HCT116 (cell line): ENCODE results near the gene TSC2. TPM values are rescaled to one million over a fixed set of nuclear protein-coding genes. Genes with fewer than 3 reads are reported as not detected.

Source experiments
- ATAC-seq: fragments of 200-7000 bp; cut with Tn5 transposase; 2 replicates; pipeline ENCODE4 v1.9.1; 2020; ENCODE audit warnings: mild to moderate bottlenecking, moderate library complexity
- BruUV-seq: library from RNA; stranded (reverse); fragments of 400-500 nt; replicated peaks from 2 replicates; lab custom pipeline; 2021; lab: Mats Ljungman, UMichigan
- CTCF ChIA-PET: fragments of 300-600 bp; sonication (Branson Sonifier 250); formaldehyde crosslinking; loops from one replicate; lab custom pipeline; 2021; ENCODE audit warnings: antibody characterized with exemption; lab: Charles Lee
- POLR2A ChIA-PET: fragments of 300-600, 350-600 bp; sonication (Branson Sonifier 250); formaldehyde crosslinking; loops from one replicate; lab custom pipeline; 2021; ENCODE audit warnings: antibody characterized with exemption; lab: Charles Lee
- RAD21 ChIA-PET, 2 experiments: fragments of 300-600 bp; sonication (Branson Sonifier 250); formaldehyde crosslinking; loops; one replicate each; lab custom pipeline; 2023; ENCODE audit warnings: low total read pairs in 2 of 2; ENCODE audit not compliant: uncharacterized antibody in 2 of 2, unreplicated experiment in 2 of 2, low non-redundant PET in 1 of 2; lab: Charles Lee
- DNase-seq: peaks from one replicate; pipeline ENCODE4 v3.0.0-alpha.2; 2010; ENCODE audit warnings: low read depth, low spot score
- H2AFZ ChIP-seq: fragments of 200-600 bp; shearing (Covaris generic), sonication (generic); 2 replicates; pipeline ENCODE4 v1.6.1; 2017; ENCODE audit warnings: low read depth, mixed run types, mixed read lengths, antibody characterized with exemption, low read length; ENCODE audit not compliant: poor library complexity, severe bottlenecking
- H3K27ac ChIP-seq: 2 replicates; pipeline ENCODE4 v1.5.1; 2012; ENCODE audit warnings: low read depth, low read length
- H3K27me3 ChIP-seq: fragments of 200-600 bp; sonication (generic); 2 replicates; pipeline ENCODE4 v1.6.1; 2016; ENCODE audit warnings: mixed run types, low read length, mixed read lengths; ENCODE audit not compliant: insufficient read depth
- H3K36me3 ChIP-seq, 2 experiments: fragments of 200-500 bp in 1 of 2; fragments of 200-600 bp in 1 of 2; sonication (Bioruptor generic) in 1 of 2; sonication (generic) in 1 of 2; 2 replicates each; pipeline versions ENCODE4 v1.5.1 to v1.6.1; 2014 to 2016; ENCODE audit warnings: low read length in 2 of 2, inconsistent platforms in 1 of 2, mixed read lengths in 1 of 2, mixed run types in 1 of 2; ENCODE audit not compliant: insufficient read depth in 2 of 2, control insufficient read depth in 1 of 2
- H3K4me1 ChIP-seq, 2 experiments: fragments of 200-600 bp in 1 of 2; sonication (generic) in 1 of 2; 2 replicates each; pipeline versions ENCODE4 v1.5.1 to v1.6.1; 2012 to 2017; ENCODE audit warnings: low read length in 2 of 2, inconsistent platforms in 1 of 2, mild to moderate bottlenecking in 1 of 2, mixed read lengths in 1 of 2, mixed run types in 1 of 2, moderate library complexity in 1 of 2; ENCODE audit not compliant: insufficient read depth in 2 of 2, control insufficient read depth in 1 of 2
- H3K4me2 ChIP-seq: fragments of 200-600 bp; sonication (generic); 2 replicates; pipeline ENCODE4 v1.6.1; 2017; ENCODE audit warnings: mixed run types, low read length, mixed read lengths
- H3K4me3 ChIP-seq, 2 experiments: fragments of 200-600 bp in 1 of 2; sonication (generic) in 1 of 2; replicated peaks in 1 of 2; 2 replicates each; pipeline ENCODE4 v1.5.1; 2011 to 2016; ENCODE audit warnings: low read length in 2 of 2, control low read depth in 1 of 2, low read depth in 1 of 2, mild to moderate bottlenecking in 1 of 2, mixed read lengths in 1 of 2, mixed run types in 1 of 2
- H3K79me2 ChIP-seq: fragments of 200-600 bp; sonication (generic); 2 replicates; pipeline ENCODE4 v1.6.1; 2017; ENCODE audit warnings: mild to moderate bottlenecking, mixed run types, low read length, moderate library complexity, mixed read lengths; ENCODE audit not compliant: insufficient read depth
- H3K9ac ChIP-seq: fragments of 200-600 bp; sonication (generic); 2 replicates; pipeline ENCODE4 v1.6.1; 2016; ENCODE audit warnings: low read length, mixed read lengths
- H3K9me2 ChIP-seq: fragments of 200-600 bp; sonication (generic), shearing (Covaris generic); 2 replicates; pipeline ENCODE4 v1.6.1; 2017; ENCODE audit warnings: mixed run types, mild to moderate bottlenecking, moderate library complexity; ENCODE audit not compliant: insufficient read depth
- H3K9me3 ChIP-seq, 2 experiments: fragments of 200-500 bp in 1 of 2; fragments of 200-600 bp in 1 of 2; sonication (Bioruptor generic) in 1 of 2; sonication (generic) in 1 of 2; 2 replicates each; pipeline ENCODE4 v1.6.1; 2014 to 2017; ENCODE audit warnings: low read length in 2 of 2, mixed read lengths in 2 of 2, inconsistent platforms in 1 of 2, low read depth in 1 of 2, mild to moderate bottlenecking in 1 of 2, mixed run types in 1 of 2, moderate library complexity in 1 of 2; ENCODE audit not compliant: control insufficient read depth in 1 of 2, insufficient read depth in 1 of 2
- H4K20me1 ChIP-seq: fragments of 200-600 bp; sonication (generic), shearing (Covaris generic); 2 replicates; pipeline ENCODE4 v1.6.1; 2017; ENCODE audit warnings: mixed run types, mild to moderate bottlenecking, moderate library complexity; ENCODE audit not compliant: insufficient read depth
- CTCF ChIP-seq, 3 experiments: fragments of 200-600 bp in 1 of 3; sonication (generic) in 1 of 3; IDR thresholded peaks in 2 of 3; conservative IDR thresholded peaks in 1 of 3; 2 replicates each; pipeline ENCODE4 v1.5.1; 2012 to 2017; ENCODE audit warnings: low read depth in 2 of 3, low read length in 2 of 3, antibody characterized with exemption in 1 of 3, borderline replicate concordance in 1 of 3, control low read depth in 1 of 3, mild to moderate bottlenecking in 1 of 3, mixed read lengths in 1 of 3, mixed run types in 1 of 3, moderate library complexity in 1 of 3; ENCODE audit not compliant: insufficient read depth in 1 of 3
- EZH2 ChIP-seq: fragments of 200-600 bp; sonication (generic); IDR thresholded peaks from 2 replicates; pipeline ENCODE4 v1.6.1; 2017; ENCODE audit warnings: antibody characterized with exemption, mixed run types
- EZH2phosphoT487 ChIP-seq: fragments of 200-600 bp; IDR thresholded peaks from 2 replicates; pipeline ENCODE4 v1.6.1; 2018; ENCODE audit warnings: antibody characterized with exemption, borderline replicate concordance
- FOSL1 ChIP-seq: IDR thresholded peaks from 2 replicates; pipeline ENCODE4 v1.6.1; 2012; ENCODE audit warnings: low read depth
- JUND ChIP-seq: IDR thresholded peaks from 2 replicates; pipeline ENCODE4 v1.6.1; 2012
- MAX ChIP-seq: IDR thresholded peaks from 2 replicates; pipeline ENCODE4 v1.6.1; 2012
- POLR2A ChIP-seq: IDR thresholded peaks from 2 replicates; pipeline ENCODE4 v1.7.0; 2011; ENCODE audit warnings: borderline replicate concordance; ENCODE audit not compliant: insufficient read depth, insufficient read length; ENCODE audit errors: extremely low read depth
- RAD21 ChIP-seq: IDR thresholded peaks from 2 replicates; pipeline ENCODE4 v1.6.1; 2012; ENCODE audit warnings: low read depth, mild to moderate bottlenecking
- REST ChIP-seq: IDR thresholded peaks from 2 replicates; pipeline ENCODE4 v1.6.1; 2012; ENCODE audit warnings: low read depth
- SRF ChIP-seq: IDR thresholded peaks from 2 replicates; pipeline ENCODE4 v1.6.1; 2012; ENCODE audit warnings: low read depth
- YY1 ChIP-seq: IDR thresholded peaks from 2 replicates; pipeline ENCODE4 v1.6.1; 2011; ENCODE audit warnings: low read length, low read depth, moderate library complexity, mild to moderate bottlenecking; ENCODE audit not compliant: insufficient replicate concordance; ENCODE audit errors: extremely low read depth
- ZFX ChIP-seq: fragments of 450-650 bp; IDR thresholded peaks from 2 replicates; pipeline ENCODE4 v1.6.1; 2017
- ZNF274 ChIP-seq: fragments of 200-500 bp; sonication (Bioruptor generic); IDR thresholded peaks from 2 replicates; pipeline ENCODE4 v1.6.1; 2014; ENCODE audit warnings: mild to moderate bottlenecking, low read depth, low read length, inconsistent platforms
- intact Hi-C: fragments of 100-400 bp; cut with micrococcal nuclease; formaldehyde crosslinking; loops from 2 replicates; pipeline ENCODE4 v1.10.0; 2022
- total RNA-seq: library from RNA; stranded (reverse); gene quantifications from one replicate; pipeline ENCODE4 v1.2.1, GENCODE V29; 2021; ENCODE audit not compliant: unreplicated experiment

TSC2 gene
- total RNA-seq, 1 experiment from 2014 or later: 74.1 TPM

- H3K4me3 ChIP-seq: no peak overlapping the region
- DNase-seq: no peak
- ATAC-seq: peak; percentile 30
- H3K9me3 ChIP-seq: no peaks in the 10 kb centered on the region
- POLR2A ChIA-PET: no interaction called here
- intact Hi-C loops: no loop called here
- no peaks in the 10 kb centered on the region for H3K36me3 ChIP-seq
- no peaks in the 10 kb centered on the region for H3K9me2 ChIP-seq
- H3K27ac ChIP-seq: no peak overlapping the region
- TF ChIP-seq EZH2phosphoT487 (no peak), CTCF (IDR thresholded peaks at IDR 0.05 in 2 of 3, conservative IDR thresholded peaks at IDR 0.05 in 1 of 3; ENCODE audit: borderline replicate concordance in 1 of 3, insufficient read depth in 1 of 3, low read depth in 2 of 3, low read length in 2 of 3) (no peak), YY1 (no peak), EZH2 (no peak), ZNF274 (no peak), MAX (no peak), FOSL1 (no peak), JUND (no peak), REST (no peak), RAD21 (no peak), ZFX (no peak), SRF (no peak), POLR2A (no peak)
- no peak overlapping the region for H2AFZ ChIP-seq
- no peaks in the 10 kb centered on the region for H3K27me3 ChIP-seq
- peaks cover 33% of the 10 kb centered on the region; the same call in 1 of the 2 replicates for H3K79me2 ChIP-seq
- H4K20me1 ChIP-seq: no peaks in the 10 kb centered on the region
- CTCF ChIA-PET: no interaction called here
- H3K9ac ChIP-seq: no peak overlapping the region
- RAD21 ChIA-PET: no interaction called here
- BruUV-seq: no TSS peak
- H3K4me2 ChIP-seq: no peak overlapping the region
- H3K4me1 ChIP-seq: no peaks in the 10 kb centered on the region
Measured at GRCh38 chr16:2121853-2122252, 74.1 kb downstream of the TSC2 start.
